Activated naive CD4-positive, alpha-beta T cell (primary cell): ENCODE measurements around the gene ARID1B.

Experiments used
- DNase-seq, 4 experiments: peaks; one replicate each; lab custom pipeline; 2025; lab: John Stamatoyannopoulos, UW

Gene ARID1B

DNA sequence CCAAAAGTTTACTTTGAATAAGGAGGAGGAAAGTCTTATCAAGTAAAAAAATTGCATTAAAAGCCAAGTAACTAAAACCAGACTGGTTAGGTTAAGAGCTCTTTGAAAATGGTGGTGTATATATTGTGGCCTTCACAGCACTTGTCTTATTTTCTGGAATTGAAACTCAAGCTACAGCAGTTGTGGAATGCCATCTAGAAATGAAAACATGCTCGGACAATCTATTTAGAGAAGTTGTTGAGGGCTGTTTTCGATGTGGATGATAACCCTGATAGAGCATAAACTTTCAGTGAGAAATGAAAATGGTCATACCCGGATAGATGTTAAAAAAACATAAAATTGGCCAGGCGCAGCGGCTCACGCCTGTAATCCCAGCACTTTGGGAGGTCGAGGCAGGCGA, 47.0 kb downstream of the ARID1B start:
- DNase-seq = no peak

DNA sequence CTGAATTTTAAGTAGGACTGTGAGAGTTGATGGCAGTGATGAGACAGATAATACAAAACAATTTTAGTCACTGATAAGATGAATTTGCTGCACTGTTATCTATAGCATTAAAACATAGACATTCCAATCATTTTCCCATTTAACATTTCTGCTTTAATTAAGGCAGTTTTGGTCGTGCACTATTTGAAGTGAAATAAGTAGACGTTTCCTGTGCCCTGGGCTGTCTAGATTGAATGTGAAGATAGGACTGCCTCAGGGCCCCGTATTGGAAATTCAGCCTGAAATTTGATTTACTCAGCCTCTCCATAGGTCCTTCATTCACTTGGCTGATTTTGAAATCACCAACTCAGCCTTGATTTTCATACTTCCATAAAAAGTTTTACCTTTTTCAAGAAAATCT, 48.3 kb downstream of the ARID1B start:
- DNase-seq = no peak

DNA sequence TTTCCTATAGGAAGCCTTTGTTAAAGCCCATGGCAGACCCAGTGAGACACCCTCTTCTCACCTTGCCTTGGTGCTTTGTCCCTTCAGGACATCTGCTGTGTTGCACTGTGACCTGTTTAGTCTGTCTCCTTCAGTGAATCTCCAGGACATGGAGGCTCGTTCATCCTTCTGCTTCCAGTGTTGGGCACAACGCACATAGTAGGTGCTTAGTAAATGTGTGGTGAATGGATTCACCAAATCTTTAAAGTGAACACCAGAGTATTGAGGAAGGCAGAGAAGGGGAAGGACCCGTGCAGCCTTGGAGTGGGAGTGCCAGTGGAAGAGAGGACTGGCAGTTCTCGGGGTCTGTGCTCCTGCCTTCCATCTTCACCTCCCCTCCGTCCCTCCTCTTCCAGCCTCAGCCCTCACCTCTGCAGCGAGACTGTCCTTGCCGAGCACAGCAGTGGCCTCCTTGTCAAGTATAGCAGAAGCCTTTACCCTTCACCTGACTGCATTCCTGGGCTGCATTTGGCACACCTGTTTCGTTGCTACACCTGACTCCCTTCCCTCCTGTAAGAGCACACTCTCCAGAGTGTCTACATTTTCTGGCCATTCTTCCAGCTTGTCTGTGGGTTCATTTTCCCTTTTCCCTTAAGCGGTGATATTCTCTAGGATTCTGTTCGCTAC, 49.2 kb downstream of the ARID1B start:
- DNase-seq = no peak

DNA sequence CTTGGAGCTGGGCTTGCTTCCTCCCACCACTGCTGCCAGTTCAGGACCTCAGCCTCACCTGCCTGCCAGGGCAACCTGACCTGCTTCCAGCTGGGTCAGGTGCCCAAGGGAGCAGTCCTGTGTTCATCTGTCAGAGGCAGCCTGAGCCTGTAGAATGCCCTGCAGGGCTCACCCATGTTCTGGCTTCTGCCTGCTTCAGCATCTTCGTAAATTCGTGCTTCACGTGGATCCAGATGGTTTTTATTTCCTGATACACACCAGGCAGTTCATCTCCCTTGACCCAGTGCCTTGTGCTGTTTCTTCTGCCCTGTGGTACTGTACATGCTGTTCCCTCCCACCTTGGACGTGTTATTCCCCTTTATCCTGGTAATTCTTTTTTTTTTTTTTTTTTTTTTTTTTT, 50.2 kb downstream of the ARID1B start:
- no peak for DNase-seq

DNA sequence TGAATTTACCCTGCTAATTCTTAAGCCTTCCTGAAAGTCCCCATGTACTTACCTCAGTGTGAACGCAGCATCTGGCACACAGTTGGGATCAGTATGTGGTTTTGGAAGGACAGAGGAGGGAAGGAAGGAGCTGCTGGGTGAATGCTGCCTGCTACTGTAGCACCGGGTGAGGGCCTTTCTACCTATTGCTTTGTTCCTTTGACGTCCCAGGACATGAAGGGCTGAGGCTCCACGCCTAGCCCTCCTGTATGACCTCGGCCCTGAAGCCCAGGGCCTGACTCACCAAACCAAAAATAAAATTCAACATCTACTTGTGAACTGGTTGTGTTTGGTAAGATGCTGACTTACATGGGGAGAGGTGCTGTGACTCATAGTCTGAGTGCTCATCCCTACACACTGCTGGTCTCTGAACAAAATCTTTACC, 51.1 kb downstream of the ARID1B start:
- DNase-seq = no peak

DNA sequence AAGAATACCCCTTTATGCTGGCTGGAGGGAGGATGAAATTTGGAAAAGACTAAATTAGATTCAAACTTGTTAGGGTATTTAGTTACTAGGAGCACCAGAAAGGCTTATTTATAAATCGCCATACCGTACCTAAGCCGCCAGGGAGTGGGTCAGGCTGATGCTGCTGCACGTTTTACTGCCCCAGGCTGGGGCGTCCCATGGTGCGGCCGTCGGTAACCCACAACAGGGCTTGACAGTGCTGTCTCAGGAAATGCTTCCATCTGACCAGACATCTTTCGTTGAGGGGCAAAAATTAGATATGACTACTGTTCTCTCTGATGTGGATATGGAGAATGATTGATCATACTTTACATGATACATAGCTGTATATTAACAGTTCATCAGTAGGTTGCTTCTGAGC, 52.9 kb downstream of the ARID1B start:
- no peak for DNase-seq

DNA sequence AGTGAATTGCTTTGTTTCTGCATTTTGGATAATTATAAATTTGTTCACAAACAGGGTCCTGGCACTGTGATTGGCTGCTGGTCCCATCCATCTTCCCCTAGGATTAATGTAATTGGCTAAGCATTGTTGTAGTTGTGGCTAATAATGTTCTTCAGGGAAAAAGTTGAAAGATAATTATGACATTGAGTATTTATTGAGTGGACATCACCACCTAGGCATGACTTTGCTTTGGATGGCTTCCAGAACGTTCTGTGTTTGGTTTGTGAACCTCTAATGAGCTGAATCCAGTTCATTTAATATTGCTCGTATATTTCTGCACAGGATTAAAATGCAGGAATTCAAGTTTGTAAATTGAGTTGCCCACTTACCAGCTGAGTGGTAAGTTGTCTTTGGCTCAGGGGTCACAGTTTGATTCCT, 55.1 kb downstream of the ARID1B start:
- no peak for DNase-seq

DNA sequence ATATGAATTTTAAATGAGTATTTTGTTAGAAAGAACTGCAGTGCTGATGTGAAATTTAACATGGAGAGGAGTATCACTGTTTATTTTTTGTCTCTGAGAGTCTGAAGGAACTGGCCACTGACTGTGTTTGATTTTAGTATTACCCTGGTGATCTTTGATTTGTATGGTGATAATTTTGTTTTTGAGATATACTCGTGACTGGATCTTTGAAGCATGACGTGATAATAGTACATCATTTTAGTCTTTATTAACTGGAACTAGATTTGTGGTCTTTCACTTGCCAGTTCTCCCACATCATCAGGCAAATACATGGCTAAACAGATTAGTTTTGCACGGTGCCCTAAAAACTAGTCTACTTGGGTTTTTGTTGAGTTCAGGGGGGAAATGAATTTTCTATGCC, 55.5 kb downstream of the ARID1B start:
- DNase-seq = no peak

DNA sequence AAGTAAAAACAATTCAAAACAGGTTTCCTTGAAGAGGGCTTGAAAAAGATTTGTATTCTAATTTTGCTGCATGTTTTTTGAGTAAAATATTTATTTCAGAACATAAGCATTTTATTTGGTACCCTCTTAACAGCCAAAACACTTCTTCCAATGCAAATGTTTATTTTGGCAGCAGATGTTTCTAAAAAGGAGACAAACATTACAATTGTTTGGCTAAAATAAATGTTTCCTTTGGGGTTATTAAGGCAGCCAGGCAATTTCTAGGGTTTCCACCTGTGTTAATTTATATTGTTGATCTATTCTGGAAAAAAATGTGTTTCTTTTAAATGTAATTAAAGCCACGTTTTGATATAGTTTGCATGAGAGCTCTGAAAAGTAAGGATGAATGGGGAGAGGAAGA, 56.6 kb downstream of the ARID1B start:
- DNase-seq = no peak

DNA sequence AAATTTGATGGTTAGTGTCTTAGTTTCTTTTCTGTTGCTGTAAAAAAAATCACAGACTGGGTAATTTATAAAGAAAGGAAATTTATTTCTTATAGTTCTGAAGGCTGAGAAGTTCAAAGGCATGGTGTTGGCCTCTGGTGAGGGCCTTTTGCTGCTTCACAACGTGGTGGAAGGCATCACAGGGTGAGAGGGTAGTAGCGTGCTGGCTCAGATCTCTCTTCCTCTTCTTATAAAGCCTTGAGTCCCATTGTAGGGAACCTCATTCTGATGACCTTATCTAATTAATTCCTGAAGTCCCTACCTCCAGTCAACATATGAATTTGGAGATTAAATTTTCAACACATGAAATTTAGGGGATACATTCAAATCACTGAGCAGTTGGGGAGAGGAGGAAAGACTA, 62.0 kb downstream of the ARID1B start:
- DNase-seq = no peak

DNA sequence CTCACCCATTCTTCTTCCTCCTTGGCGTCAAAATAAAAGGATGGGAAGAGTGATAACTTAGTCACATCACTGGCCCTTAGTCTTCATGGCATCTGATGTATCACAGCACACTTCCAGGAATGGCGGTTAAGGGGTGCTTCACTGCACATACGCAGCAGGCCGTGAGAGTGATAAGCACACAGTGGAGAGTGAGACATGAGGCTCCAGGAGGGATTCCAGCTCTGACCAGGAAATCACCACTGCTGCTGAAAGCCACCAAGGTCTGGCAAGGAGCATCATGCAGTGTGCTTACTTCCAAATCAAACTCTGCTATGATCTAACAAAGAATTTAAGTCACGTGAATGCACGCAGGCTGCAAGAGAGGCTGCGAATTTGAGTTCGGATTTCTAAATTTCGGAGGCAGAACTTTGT, 62.4 kb downstream of the ARID1B start:
- no peak for DNase-seq

DNA sequence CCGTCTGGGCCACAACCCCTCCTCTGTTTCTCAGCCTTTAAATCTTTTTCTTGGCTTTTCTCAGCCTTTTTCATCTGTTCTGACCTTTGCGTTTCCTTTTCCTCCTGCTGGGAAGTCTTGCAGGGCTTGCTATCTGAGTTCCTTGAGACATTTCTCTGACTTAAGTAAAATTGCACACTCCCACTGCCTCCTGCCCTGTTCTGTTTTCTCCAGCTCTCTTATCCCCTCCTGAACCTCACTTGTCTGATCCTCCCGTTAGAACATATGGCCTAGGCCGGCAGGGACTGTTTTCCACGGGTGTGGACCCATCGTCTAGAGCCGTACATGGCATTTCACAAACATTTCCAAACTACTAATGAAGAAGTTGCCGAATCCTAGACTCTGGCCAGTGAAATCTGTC, 63.0 kb downstream of the ARID1B start:
- no peak for DNase-seq

DNA sequence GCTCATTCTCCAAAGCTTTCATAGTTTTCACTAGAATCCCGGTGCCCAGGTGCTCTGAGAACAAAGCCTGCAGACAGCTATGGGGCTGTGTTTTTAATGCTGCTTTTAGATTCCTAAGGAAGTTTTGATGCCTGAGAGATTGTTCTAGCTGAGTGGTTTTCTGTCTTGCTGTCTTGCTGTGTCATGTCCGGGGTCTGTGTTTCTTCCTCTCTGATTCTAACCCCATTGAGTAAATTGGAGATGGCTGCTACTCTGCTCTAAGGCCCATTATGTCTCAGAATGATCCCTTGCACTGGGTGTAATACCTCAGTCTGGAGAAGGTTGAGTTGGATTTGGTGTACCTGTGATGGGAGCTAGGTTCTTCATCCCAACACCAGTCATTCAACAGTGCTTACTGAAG, 63.4 kb downstream of the ARID1B start:
- DNase-seq = no peak

DNA sequence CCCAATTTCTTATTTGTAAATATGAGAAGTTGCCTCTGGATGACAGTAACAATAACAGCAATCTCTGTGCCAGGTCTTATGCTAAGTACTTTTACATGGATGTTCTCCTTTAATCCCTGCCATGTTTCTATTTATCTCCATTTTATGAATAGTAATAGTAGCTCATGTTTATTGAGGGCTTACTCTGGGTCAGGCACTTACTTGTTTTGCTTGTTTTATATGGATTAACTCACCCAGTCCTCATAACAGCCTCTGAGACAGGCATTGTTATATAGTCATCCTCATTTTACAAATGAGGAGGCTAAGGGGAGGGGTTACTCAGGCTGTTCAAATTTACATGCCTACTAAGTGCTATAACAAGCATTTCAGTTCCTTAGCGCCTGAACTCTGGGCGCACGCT, 64.3 kb downstream of the ARID1B start:
- no peak for DNase-seq

DNA sequence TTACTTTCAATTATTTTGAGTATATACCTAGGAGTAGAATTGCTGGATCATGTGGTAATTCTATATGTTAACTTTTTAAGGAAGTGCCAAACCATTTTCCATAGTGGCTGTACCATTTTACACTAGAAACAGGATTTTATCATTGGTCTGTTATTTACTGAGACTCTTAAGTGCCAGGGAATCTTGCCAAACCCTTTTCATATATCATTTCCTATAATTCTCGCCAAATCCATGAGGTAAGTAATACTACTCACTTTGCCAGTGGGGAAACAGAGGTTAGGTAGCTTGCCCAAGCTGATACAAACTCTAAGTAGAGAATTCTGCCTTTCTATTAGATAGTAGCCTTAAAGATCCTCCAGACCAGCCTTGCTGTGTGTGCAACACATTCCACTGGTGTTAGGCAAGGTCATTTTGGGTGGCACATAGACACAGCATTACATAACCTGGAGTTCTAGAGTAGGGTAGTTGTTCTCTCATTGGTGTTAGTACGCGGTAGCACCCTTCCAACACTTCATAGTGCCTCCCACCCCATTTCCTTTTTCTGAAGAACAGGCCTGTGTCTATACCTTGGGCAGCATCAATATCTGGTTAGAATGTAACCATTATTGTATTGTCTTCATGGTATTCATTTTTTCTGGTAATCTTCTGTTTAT, 65.5 kb downstream of the ARID1B start:
- no peak for DNase-seq

DNA sequence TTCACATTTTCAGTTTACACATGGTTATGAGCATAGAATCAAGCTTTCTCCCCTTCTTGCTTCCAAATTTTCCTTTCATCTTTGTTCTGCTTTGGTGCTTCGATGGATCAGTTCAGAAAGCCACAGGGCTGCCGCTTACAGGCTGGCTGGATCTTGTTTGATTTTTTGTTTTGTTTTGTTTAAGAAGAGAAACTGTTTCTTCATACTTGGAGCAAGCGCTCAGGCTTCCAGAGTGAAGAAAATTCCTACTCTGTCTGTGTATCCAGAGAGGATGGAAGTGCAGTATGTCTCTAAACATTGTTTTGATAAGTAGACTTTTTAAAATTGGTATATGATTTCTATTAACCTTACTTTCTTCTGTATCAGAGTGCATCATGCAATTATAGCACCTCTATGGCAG, 66.9 kb downstream of the ARID1B start:
- DNase-seq = no peak

DNA sequence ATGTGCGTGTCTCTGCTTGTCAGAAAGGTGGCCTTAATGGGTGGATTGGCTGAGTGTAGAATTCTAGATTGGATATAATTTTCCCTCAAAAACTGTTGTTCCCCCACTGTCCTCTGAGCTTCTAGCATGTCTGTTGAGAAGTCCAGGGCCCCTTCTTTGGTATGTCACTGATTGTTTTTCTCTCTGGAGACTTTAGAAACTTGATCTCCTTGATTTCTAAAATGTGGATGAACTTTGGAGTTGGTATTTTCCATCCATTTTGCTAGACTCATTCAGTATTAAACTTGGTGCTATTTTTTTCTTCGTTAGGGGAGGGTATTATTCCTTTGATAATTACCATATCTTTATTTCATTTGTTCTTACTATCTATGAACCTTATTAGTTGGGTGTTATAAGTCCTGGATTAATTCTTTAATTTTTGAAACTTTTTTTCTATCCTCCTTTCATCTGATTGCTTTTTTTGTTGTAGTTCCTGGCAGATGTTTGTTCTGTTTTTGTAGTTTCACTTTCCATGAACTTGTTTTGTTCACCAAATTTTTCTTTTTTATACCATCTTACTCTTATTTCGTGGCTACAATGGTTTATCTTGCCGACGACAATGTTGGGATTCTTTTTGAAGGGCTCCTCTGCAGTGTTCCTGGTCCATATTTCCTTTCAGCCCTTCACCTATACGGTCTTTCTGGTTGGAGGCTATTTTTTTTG, 68.4 kb downstream of the ARID1B start:
- DNase-seq = no peak

DNA sequence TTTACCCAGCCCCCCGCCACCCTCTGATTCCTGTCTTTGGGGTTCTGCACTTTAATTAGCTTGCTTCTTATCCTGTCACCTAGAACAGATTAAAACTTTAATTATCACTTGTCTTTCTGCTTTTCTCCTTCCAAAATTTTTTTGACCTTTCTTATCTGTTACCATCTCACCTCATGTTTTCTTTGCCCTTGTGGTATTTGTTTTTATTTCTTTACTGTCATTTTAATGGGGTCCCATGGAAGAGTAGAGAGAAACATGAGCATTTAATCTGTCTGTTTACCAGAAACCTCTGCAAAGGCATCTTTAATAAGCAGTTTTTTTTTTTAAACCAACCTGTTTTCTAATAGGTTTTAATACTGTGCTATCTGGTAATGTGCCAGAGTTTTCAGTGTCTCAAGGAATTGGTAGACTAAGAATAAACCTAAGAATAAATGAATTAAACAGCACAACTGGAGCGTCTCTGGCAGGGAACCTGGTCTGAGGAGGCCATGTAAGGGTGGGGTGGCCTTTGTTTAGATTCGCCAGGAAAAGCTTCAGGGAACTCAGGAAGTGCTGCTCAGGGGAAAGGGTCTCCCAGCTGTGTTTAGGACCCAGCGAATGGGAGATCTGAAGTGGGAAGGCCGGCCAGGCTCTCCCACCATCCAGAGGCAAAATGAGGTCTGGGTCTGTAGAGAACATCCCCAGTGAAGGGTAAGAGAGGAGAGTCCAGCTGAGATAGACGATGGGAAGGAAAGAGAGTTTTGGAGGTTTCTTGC, 69.8 kb downstream of the ARID1B start:
- DNase-seq = no peak

DNA sequence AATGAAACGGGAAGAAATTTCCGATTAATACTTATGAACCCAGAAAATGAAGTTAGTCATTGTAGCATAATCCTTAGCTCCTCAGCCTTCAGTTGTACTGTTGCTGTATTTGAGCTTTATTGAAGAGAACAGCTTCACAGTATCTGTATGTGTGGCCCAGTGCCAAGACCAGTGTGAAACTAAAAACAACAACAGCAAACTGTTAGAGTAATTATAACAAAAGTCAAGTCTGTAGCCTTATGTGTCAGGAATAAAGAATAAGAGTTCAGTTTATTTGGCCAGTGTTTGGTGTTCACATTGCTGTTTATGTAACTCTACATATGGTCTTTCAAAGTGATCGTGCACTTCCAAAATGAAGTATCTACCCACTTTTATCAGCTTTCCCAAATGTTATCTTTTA, 70.9 kb downstream of the ARID1B start:
- DNase-seq = no peak

DNA sequence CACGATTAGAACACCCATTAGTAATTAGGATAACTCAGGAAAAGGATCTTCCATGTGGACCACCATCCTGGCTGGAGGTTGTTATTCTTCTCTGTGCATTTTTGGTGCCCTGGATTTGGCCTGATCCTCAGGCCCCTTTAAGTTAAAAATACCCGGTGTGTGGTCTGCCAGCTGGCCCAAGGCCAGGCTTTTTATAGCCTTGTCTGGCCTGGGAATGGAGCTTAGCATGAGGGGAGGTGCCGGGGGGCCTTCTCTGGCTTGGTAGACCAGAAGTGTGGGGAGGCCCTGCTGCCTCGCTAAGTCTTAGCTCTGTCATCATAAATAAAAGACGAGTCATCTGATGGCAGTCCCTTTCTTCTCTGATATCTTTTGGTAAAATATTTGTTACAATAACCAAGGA, 71.4 kb downstream of the ARID1B start:
- DNase-seq = no peak

DNA sequence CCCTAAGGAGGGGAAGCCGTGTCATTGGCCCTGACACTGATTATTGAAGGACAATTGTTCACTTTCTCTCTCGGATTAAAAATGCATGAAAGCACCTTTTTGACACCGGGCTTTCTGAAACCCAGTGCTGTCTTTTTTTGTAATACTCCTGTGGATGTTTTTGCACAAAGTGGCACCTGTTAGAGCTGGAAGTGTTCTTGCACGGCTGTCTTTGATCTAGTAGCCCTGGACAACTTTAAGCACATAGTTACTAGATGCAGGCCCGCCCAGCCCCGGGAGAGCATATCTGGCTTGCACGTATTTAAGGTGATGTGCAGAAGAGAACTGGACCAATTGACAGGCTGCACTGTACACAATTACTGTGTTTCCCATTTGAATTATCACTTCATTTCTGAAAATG, 72.6 kb downstream of the ARID1B start:
- no peak for DNase-seq

DNA sequence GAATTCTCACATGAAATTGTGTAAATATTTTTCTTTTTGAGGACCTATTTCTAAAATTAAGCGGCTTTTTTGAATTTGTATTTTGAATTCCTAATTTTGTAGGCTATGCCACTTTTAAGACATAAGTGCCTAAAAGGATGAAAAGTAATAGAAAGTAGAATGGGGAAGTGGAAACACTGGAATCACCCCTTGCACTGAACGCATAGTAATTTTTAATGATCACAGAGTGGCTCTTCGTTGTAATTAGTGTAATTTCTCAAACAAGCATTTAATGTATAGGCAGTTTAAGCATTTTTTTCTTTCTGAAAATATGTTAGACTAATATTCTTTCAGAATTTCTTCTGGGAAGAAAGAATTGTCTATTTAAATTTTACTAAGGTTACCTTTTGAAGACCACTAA, 73.2 kb downstream of the ARID1B start:
- no peak for DNase-seq

DNA sequence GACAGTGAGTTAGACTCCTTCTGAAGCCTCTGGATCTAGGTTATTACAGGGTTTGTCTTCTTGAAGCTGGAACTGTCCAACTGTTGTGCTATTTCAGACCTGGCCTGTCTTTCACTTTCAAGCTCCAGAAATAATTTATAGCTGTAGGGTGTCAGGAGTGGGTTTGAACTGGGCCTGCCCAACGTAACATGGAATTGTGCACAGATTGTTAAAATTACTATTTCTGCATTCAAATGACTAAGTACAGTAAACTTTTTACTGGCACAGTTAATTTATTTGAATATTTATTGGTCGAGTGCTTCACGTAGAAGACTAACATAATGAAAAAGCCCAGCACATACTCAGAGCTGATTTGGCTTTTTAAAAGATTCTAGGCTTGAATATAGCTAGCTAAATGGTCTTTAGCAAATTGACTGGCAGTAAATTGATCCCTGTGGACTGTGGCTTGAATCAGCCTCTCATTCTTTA, 74.3 kb downstream of the ARID1B start:
- DNase-seq = no peak
